ENCODE data around the gene FHIT. TPM values are rescaled to one million over a fixed set of nuclear protein-coding genes. Genes with fewer than 3 reads are reported as not detected.

FHIT gene
- total RNA-seq, 1 experiment from 2014 or later = 20.1 TPM

DNA sequence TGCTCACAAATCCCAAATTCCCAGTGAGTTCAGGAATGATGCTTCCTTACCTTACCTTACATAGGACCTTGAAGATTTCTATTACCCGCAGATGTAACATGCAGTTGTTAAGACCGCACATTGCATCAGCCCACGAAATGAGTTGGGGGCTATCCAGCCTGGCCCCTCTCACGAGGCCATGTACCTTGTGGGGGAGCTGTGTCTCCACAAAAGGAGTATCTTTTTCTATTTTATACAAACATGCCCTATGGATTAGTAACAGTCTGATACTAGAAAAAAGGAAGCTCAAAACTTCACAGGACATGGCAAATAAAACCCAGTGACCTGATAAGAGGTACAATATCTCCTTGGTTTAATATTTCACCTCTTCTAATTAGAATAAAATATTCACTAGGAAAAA is 1114.7 kb downstream of the FHIT start:
- intact Hi-C loops (cut with micrococcal nuclease) = no loop called here
- TF ChIP-seq, protein P1, sequence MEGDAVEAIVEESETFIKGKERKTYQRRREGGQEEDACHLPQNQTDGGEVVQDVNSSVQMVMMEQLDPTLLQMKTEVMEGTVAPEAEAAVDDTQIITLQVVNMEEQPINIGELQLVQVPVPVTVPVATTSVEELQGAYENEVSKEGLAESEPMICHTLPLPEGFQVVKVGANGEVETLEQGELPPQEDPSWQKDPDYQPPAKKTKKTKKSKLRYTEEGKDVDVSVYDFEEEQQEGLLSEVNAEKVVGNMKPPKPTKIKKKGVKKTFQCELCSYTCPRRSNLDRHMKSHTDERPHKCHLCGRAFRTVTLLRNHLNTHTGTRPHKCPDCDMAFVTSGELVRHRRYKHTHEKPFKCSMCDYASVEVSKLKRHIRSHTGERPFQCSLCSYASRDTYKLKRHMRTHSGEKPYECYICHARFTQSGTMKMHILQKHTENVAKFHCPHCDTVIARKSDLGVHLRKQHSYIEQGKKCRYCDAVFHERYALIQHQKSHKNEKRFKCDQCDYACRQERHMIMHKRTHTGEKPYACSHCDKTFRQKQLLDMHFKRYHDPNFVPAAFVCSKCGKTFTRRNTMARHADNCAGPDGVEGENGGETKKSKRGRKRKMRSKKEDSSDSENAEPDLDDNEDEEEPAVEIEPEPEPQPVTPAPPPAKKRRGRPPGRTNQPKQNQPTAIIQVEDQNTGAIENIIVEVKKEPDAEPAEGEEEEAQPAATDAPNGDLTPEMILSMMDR (IDR thresholded peaks at IDR 0.05; ENCODE audit: unreplicated experiment) = no peak
- no TSS peak for BruUV-seq (replicated peaks)
- POLR2A ChIA-PET = no interaction called here
- H3K4me3 Mint-ChIP-seq (ENCODE audit: unreplicated experiment) = no peak overlapping the region
- no peaks in the 10 kb centered on the region for H3K27me3 Mint-ChIP-seq (ENCODE audit: insufficient read depth, unreplicated experiment)
- H3K4me1 Mint-ChIP-seq (ENCODE audit: insufficient read depth, unreplicated experiment) = no peaks in the 10 kb centered on the region
- DNase-seq (ENCODE audit: unreplicated experiment) = no peak
- no peaks in the 10 kb centered on the region for H3K36me3 Mint-ChIP-seq (ENCODE audit: insufficient read depth, unreplicated experiment)
- H3K27ac Mint-ChIP-seq (ENCODE audit: low read depth, unreplicated experiment) = no peak overlapping the region
- no peaks in the 10 kb centered on the region for H3K9me3 Mint-ChIP-seq (ENCODE audit: unreplicated experiment)
- CTCF ChIA-PET = interaction anchor here (0.6 kb wide), 1 partner anchor 536 kb away, joined by 3 read pairs; no protein-coding TSS in a partner anchor

DNA sequence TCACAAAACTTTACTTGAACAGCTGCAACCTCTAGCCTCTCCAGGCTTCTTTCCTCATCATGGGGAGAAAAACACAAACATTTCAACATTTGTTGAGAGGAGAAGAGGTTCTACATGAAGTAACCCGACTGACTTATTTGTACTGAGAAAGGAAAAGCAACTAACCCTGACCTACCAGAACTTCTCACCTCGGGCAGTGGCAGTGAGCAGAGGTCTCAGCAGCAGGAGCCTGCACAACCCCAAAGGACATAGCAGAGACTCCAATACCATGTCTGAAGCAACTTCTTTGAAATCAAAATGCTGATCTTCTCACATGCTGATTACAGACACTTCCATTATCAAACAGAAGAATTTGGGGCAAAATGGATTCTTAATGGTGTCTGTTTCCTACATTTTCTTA is 1115.8 kb downstream of the FHIT start:
- CTCF ChIA-PET = interaction anchor here (0.7 to 1.6 kb wide), 2 partner anchors 21 to 561 kb away, joined by 3 read pairs; no protein-coding TSS in a partner anchor
- H3K27ac Mint-ChIP-seq (ENCODE audit: low read depth, unreplicated experiment) = no peak overlapping the region
- no peaks in the 10 kb centered on the region for H3K27me3 Mint-ChIP-seq (ENCODE audit: insufficient read depth, unreplicated experiment)
- no TSS peak for BruUV-seq (replicated peaks)
- no peaks in the 10 kb centered on the region for H3K36me3 Mint-ChIP-seq (ENCODE audit: insufficient read depth, unreplicated experiment)
- H3K4me3 Mint-ChIP-seq (ENCODE audit: unreplicated experiment) = no peak overlapping the region
- intact Hi-C loops (cut with micrococcal nuclease) = no loop called here
- H3K4me1 Mint-ChIP-seq (ENCODE audit: insufficient read depth, unreplicated experiment) = no peaks in the 10 kb centered on the region
- no peak for DNase-seq (ENCODE audit: unreplicated experiment)
- TF ChIP-seq, protein P1 (IDR thresholded peaks at IDR 0.05; ENCODE audit: unreplicated experiment) = no peak
- no peaks in the 10 kb centered on the region for H3K9me3 Mint-ChIP-seq (ENCODE audit: unreplicated experiment)
- POLR2A ChIA-PET = no interaction called here

DNA sequence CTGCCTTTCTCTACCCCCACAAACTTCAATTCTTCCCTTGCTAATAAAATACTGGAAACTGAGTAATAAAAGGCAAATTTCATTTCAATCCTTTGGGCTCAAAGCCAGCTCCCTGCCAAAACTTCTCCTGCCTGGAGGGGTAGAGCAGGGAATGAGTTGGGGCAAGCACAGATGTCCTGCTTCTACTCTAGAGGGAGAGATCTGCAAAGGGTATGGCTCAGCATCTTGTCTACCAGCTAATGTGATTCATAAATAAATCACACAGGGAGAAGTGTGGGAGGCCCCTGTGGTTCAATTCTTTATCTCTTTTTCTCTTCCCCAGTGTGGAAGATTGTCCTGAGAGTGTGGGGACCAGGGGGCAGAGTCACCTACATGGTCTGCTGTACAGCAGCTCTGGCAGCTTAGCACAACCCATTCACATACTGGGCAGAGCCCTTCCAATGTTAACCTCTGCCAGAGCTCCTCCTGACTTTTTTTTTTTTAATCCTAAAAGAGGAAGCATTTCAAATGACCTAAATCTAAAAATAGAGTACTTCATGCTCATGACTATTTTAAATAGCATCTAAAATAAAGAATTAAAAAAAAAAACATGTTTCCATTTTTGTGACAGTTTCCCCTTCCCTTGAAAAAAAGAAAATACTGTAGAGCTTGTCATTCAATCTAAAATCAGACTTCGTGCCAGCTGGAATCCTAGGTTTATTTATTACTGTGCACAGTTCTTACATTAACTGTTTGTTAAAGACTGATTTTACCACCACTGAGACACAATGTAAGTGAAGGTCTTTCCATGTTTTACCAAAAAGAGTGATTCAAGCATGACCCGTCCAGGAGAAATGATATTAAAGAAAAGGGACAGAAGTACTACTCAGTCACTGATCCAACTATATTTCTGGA is 1117.7 kb downstream of the FHIT start:
- intact Hi-C loops (cut with micrococcal nuclease) = no loop called here
- Mint-ChIP-seq H3K36me3 (ENCODE audit: insufficient read depth, unreplicated experiment) (no peaks in the 10 kb centered on the region), H3K4me1 (ENCODE audit: insufficient read depth, unreplicated experiment) (no peaks in the 10 kb centered on the region), H3K9me3 (ENCODE audit: unreplicated experiment) (no peaks in the 10 kb centered on the region), H3K4me3 (ENCODE audit: unreplicated experiment) (no peak overlapping the region), H3K27me3 (ENCODE audit: insufficient read depth, unreplicated experiment) (no peaks in the 10 kb centered on the region), H3K27ac (ENCODE audit: low read depth, unreplicated experiment) (no peak overlapping the region)
- no peak for DNase-seq (ENCODE audit: unreplicated experiment)
- TF ChIP-seq, protein P1 (IDR thresholded peaks at IDR 0.05; ENCODE audit: unreplicated experiment) = no peak
- ChIA-PET POLR2A (interaction anchor here (0.7 kb wide), 1 partner anchor 1397 kb away, joined by 3 read pairs; no protein-coding TSS in a partner anchor), CTCF (interaction anchor here (1.1 kb wide), 1 partner anchor 9 kb away, joined by 10 read pairs; no protein-coding TSS in a partner anchor)
- no TSS peak for BruUV-seq (replicated peaks)

DNA sequence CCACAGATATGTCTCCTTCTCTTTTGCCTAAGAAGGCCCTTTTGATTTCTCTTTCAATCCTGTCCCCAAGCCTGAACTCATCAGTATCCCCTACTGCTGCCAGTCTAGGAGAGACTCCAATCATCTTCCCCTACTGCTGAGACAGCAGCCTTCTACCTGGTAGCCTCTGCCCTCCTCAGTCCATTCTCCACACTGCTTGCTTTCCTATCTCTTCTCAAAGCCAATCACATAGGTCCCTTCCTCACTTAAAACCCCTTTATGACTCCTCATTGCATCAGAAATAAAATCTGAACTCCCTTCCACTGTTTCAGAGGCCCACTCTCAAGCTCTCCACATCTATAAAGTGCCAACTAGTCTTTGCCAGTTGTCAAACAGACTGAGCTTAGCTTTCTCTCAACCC is 1119.6 kb downstream of the FHIT start:
- no peaks in the 10 kb centered on the region for H3K36me3 Mint-ChIP-seq (ENCODE audit: insufficient read depth, unreplicated experiment)
- intact Hi-C loops (cut with micrococcal nuclease) = no loop called here
- H3K27ac Mint-ChIP-seq (ENCODE audit: low read depth, unreplicated experiment) = no peak overlapping the region
- H3K9me3 Mint-ChIP-seq (ENCODE audit: unreplicated experiment) = no peaks in the 10 kb centered on the region
- DNase-seq (ENCODE audit: unreplicated experiment) = no peak
- no TSS peak for BruUV-seq (replicated peaks)
- TF ChIP-seq, protein P1 (IDR thresholded peaks at IDR 0.05; ENCODE audit: unreplicated experiment) = no peak
- H3K27me3 Mint-ChIP-seq (ENCODE audit: insufficient read depth, unreplicated experiment) = no peaks in the 10 kb centered on the region
- no peak overlapping the region for H3K4me3 Mint-ChIP-seq (ENCODE audit: unreplicated experiment)
- POLR2A ChIA-PET = no interaction called here
- CTCF ChIA-PET = no interaction called here
- H3K4me1 Mint-ChIP-seq (ENCODE audit: insufficient read depth, unreplicated experiment) = no peaks in the 10 kb centered on the region

All from MCF 10A (cell line).